GM19397 (cell line): ENCODE data around the gene CHCT1.
"Not testable (repeated sequence)": the region's sequence is repeated elsewhere in the genome, so short reads cannot be mapped to it uniquely, and the experiment has no call there.

ENCODE experiments used
- ATAC-seq: cut with Tn5 transposase; IDR thresholded peaks from one replicate; pipeline ENCODE4 v1.9.1; 2021; ENCODE audit warnings: mild to moderate bottlenecking, moderate library complexity; ENCODE audit not compliant: unreplicated experiment

The CHCT1 gene

GRCh38 chr17:60422162-60422665 is at the start of gene CHCT1:
TSS of gene CHCT1 (plus strand) at chr17:60422489. CDS start at chr17:60422593, 104 bp downstream.
- ATAC-seq = no peak

GRCh38 chr17:60372790-60373483 is 49.4 kb upstream of the CHCT1 start:
- ATAC-seq = no peak

- ATAC-seq = not testable (repeated sequence)
These were observed 44.1 kb upstream of the CHCT1 start for GRCh38 chr17:60378187-60378586.

- ATAC-seq = not testable (repeated sequence)
These were observed 42.8 kb upstream of the CHCT1 start for GRCh38 chr17:60379461-60379860.

GRCh38 chr17:60381958-60382357 is 40.3 kb upstream of the CHCT1 start:
- no peak for ATAC-seq

- ATAC-seq = no peak
These were observed 38.9 kb upstream of the CHCT1 start for GRCh38 chr17:60383379-60383778.

GRCh38 chr17:60384921-60385320 is 37.4 kb upstream of the CHCT1 start:
- not testable (repeated sequence) for ATAC-seq

GRCh38 chr17:60386147-60387058 is 35.9 kb upstream of the CHCT1 start:
- ATAC-seq = no peak

GRCh38 chr17:60387666-60388065 is 34.6 kb upstream of the CHCT1 start:
- no peak for ATAC-seq

GRCh38 chr17:60388742-60389141 is 33.5 kb upstream of the CHCT1 start:
- ATAC-seq = no peak

- ATAC-seq = no peak
These were observed 32.1 kb upstream of the CHCT1 start for GRCh38 chr17:60390186-60390585.

GRCh38 chr17:60390925-60391470 is 31.3 kb upstream of the CHCT1 start:
- no peak for ATAC-seq

GRCh38 chr17:60391471-60392041 is 30.7 kb upstream of the CHCT1 start:
- ATAC-seq = peak; percentile 16

- ATAC-seq = peak; percentile 90
These were observed 30.0 kb upstream of the CHCT1 start, which contains the start of gene USP32 for GRCh38 chr17:60392042-60392844. TSS of gene USP32 (minus strand) at chr17:60392133. CDS start at chr17:60391939, 194 bp downstream.

- no peak for ATAC-seq
These were observed 29.2 kb upstream of the CHCT1 start for GRCh38 chr17:60392845-60393702.

GRCh38 chr17:60393840-60394723 is 28.2 kb upstream of the CHCT1 start:
- no peak for ATAC-seq

- ATAC-seq = no peak
These were observed 26.7 kb upstream of the CHCT1 start for GRCh38 chr17:60395508-60396065.

GRCh38 chr17:60396412-60396811 is 25.9 kb upstream of the CHCT1 start:
- ATAC-seq = no peak
